Measurements from ENCODE around the gene TICRR.

Gene TICRR

DNA sequence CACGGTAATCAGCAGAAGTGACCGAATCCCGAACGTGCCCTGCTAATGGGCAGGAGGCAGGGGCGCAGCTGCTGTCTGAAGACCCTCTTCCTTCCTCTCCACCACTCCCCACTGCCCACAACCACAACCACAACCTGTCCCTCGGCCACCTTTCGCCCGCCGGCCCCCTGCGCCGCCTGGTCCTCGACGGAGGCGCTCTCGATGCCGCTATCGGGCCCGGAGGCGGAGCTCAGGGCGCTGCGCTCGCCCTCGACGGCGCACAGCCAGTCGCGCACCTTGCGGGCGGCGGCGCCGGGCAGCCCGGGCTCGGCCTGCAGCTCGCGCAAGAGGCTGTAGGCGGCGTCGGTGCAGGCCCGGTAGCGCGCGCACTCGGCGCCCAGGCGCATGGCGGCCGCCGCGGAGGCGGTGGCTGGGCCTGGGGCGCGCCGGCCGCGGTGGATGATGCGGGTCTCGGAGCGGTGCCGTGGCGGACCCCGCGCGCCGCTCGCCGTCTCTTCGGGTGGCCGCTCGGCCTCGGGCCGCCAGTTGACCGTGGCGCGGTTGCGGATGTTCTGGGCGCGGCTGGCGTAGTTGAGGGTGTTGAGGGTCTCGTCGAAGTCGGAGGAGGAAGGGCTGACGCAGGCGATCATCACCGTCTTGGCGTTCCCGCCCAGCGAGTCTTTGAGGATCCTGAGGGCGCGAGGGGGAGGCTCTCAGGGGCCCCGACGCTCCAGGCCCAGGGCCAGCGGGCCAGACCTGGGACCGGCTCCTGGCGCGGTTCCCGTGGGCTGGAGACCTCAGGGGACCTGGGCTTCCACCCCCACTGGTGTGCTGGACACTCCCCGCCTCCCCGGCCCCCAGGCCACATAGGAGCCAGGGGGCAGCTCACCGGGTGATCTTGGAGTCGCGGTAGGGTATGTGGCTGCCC, 73.1 kb downstream of the TICRR start:
- Histone ChIP-seq H3K4me3 (no peak overlapping the region), H3K27ac (no peak overlapping the region), H3K36me3 (peaks cover 0 to 56% (median 21%) of the 10 kb centered on the region in 3 donors), H3K9me3 (no peaks in the 10 kb centered on the region), H3K27me3 (no peaks in the 10 kb centered on the region), H3K4me1 (peaks cover 0 to 6% (median 0%) of the 10 kb centered on the region in 4 donors)
- peak; percentile 15 to 49 for DNase-seq
- TF ChIP-seq, protein P1, sequence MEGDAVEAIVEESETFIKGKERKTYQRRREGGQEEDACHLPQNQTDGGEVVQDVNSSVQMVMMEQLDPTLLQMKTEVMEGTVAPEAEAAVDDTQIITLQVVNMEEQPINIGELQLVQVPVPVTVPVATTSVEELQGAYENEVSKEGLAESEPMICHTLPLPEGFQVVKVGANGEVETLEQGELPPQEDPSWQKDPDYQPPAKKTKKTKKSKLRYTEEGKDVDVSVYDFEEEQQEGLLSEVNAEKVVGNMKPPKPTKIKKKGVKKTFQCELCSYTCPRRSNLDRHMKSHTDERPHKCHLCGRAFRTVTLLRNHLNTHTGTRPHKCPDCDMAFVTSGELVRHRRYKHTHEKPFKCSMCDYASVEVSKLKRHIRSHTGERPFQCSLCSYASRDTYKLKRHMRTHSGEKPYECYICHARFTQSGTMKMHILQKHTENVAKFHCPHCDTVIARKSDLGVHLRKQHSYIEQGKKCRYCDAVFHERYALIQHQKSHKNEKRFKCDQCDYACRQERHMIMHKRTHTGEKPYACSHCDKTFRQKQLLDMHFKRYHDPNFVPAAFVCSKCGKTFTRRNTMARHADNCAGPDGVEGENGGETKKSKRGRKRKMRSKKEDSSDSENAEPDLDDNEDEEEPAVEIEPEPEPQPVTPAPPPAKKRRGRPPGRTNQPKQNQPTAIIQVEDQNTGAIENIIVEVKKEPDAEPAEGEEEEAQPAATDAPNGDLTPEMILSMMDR (IDR thresholded peaks at IDR 0.05), result no peak
- intact Hi-C loops (cut with DNase I; ENCODE audit: low total_unique reads), result loop anchor here (5.0 to 10.0 kb wide), 2 partner anchors 56 to 104 kb away; partner anchors contain the start of gene MESP1

DNA sequence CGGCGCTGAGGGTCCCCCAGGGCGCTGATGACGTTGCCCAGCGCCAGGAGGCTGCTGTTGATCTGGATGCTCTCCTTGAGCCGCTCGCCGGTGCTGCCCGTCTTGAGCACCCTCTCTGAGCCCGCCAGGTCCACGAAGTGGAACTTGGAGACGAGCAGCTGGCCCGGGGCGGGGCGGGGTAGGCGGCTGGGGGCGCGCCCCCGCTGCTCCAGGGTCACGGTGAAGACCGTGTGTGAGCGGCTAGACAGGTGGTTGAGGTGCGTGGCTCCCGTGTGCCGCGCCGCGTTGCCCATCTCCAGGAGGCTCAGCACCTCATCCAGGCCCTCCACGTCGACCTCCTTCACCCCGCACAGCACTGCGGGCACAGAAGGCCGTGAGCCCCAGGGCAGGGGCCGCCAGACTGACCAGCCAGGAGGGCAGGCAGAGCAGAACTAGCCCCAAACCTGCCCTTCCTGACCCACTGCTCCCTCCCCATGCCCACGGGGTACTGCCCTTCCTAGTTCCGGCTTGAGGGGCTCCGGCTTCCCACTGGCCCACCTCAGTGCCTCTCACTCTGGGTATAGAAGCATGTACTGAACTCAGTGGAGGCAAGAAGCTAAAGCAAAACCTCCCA, 73.8 kb downstream of the TICRR start:
- DNase-seq, result peak; percentile 16 to 64
- no peaks in the 10 kb centered on the region for H3K27me3 ChIP-seq
- TF ChIP-seq, protein P1 (IDR thresholded peaks at IDR 0.05), result no peak
- H3K9me3 ChIP-seq, result no peaks in the 10 kb centered on the region
- peaks cover 0 to 54% (median 21%) of the 10 kb centered on the region in 3 donors for H3K36me3 ChIP-seq
- H3K4me1 ChIP-seq, result peaks cover 0 to 6% (median 3%) of the 10 kb centered on the region in 4 donors
- no peak overlapping the region for H3K27ac ChIP-seq
- intact Hi-C loops (cut with DNase I; ENCODE audit: low total_unique reads), result loop anchor here (5.0 to 10.0 kb wide), 2 partner anchors 56 to 103 kb away; partner anchors contain the start of gene MESP1
- no peak overlapping the region for H3K4me3 ChIP-seq

DNA sequence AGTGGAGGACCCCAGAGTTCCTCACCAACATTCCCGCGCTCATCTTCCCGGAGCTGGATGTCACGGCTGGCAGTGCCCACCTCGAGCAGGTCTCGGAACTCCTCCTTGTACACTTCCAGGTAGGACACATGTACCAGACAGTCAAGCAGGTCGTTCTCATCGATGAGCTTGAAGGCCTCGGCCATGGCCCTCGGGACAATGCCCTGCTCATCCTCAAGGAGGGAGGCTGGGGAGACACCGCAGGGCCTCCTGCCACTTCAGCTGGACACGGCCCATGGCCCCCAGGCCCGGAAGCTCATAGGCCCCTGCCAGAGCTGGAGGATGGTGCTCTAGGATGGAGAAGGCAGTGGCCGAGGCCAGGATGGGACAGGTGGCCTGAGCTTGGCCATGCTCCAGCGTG, 74.4 kb downstream of the TICRR start:
- no peak overlapping the region for H3K27ac ChIP-seq
- peak; percentile 10 to 59 for DNase-seq
- peaks cover 0 to 12% (median 5%) of the 10 kb centered on the region in 4 donors for H3K4me1 ChIP-seq
- H3K27me3 ChIP-seq, result no peaks in the 10 kb centered on the region
- no peak overlapping the region for H3K4me3 ChIP-seq
- TF ChIP-seq, protein P1 (IDR thresholded peaks at IDR 0.05), result no peak
- H3K9me3 ChIP-seq, result no peaks in the 10 kb centered on the region
- H3K36me3 ChIP-seq, result peaks cover 0 to 48% (median 19%) of the 10 kb centered on the region in 3 donors
- intact Hi-C loops (cut with DNase I; ENCODE audit: low total_unique reads), result loop anchor here (5.0 to 10.0 kb wide), 2 partner anchors 55 to 103 kb away; partner anchors contain the start of gene MESP1

DNA sequence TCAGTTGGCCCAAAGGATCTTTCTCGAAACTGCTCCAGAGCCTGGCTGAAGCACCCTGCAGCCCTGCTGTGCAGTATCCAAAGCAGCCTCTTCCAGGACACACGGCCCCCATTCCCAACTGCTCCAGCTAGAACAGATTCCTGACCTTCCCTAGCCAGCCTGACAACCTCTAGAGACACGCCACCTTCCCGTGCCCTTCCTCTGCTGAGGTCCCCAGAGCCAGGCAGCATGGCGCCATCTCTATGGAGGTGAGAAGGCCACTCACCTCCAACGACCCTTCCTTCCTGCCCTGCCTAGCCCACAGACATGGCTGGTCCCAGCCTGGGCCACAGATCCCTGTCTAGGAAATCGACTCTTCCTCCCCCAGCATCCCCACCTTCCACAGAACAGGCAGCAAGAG, 76.9 kb downstream of the TICRR start:
- peak; percentile 15 to 32 for DNase-seq
- H3K4me3 ChIP-seq, result no peak overlapping the region
- H3K27ac ChIP-seq, result no peak overlapping the region
- H3K9me3 ChIP-seq, result no peaks in the 10 kb centered on the region
- intact Hi-C loops (cut with DNase I; ENCODE audit: low total_unique reads), result no loop called here
- peaks cover 0 to 29% (median 9%) of the 10 kb centered on the region in 3 donors for H3K36me3 ChIP-seq
- H3K4me1 ChIP-seq, result peaks cover 0 to 20% (median 8%) of the 10 kb centered on the region in 4 donors
- TF ChIP-seq, protein P1 (IDR thresholded peaks at IDR 0.05), result no peak
- no peaks in the 10 kb centered on the region for H3K27me3 ChIP-seq

DNA sequence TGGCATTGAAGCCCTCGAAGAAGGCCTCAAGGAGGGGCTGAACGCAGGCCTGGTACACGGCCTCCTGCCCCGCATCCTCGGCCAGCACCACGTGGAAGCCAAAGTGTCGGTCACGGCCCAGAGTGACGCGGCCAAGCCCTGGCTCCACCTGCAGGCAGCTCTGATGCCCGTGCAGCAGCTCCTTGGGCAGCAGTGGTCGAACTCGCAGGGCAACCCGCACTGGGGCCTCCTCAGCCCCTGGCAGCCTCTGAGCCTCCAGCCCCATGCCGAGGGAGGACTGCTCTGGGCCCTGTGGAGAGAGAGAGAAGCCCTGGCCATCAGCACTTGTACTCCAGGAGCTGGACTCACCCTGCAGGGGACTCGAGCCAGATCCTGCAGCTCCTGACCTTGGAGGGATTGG, 77.4 kb downstream of the TICRR start:
- peak; percentile 11 to 61 for DNase-seq
- TF ChIP-seq, protein P1 (IDR thresholded peaks at IDR 0.05), result no peak
- Histone ChIP-seq H3K36me3 (peaks cover 0 to 29% (median 9%) of the 10 kb centered on the region in 3 donors), H3K4me3 (no peak overlapping the region), H3K27me3 (no peaks in the 10 kb centered on the region), H3K4me1 (peaks cover 0 to 15% (median 8%) of the 10 kb centered on the region in 4 donors), H3K9me3 (no peaks in the 10 kb centered on the region), H3K27ac (no peak overlapping the region)
- intact Hi-C loops (cut with DNase I; ENCODE audit: low total_unique reads), result no loop called here
